ENCODE results near the gene PEX26. TPM values are rescaled to one million over a fixed set of nuclear protein-coding genes. Genes with fewer than 3 reads are reported as not detected.

Gene PEX26
- total and polyA plus RNA-seq, 4 donors: 16.9 to 36.9 (median 19.5) TPM

- TF ChIP-seq CTCF (IDR thresholded peaks at IDR 0.05; ENCODE audit: control extremely low read depth, extremely low read depth): no peak
- Histone ChIP-seq H3K4me3 (no peak overlapping the region), H3K9me3 (ENCODE audit: control insufficient read depth in 4 of 4, insufficient read depth in 3 of 4, low read length in 3 of 4) (peaks cover 0 to 8% (median 0%) of the 10 kb centered on the region in 4 donors), H3K27me3 (ENCODE audit: control insufficient read depth in 3 of 3, insufficient read depth in 3 of 3, low read length in 2 of 3) (no peaks in the 10 kb centered on the region), H3K36me3 (ENCODE audit: control insufficient read depth in 4 of 4, insufficient read depth in 4 of 4, low read length in 4 of 4) (no peaks in the 10 kb centered on the region), H3K4me1 (ENCODE audit: control insufficient read depth in 5 of 5, insufficient read depth in 5 of 5, low read length in 5 of 5) (peaks cover 0 to 24% (median 4%) of the 10 kb centered on the region in 5 donors), H3K9ac (ENCODE audit: insufficient read depth in 1 of 2, low read length in 2 of 2) (no peak overlapping the region), H3K27ac (ENCODE audit: low read depth in 1 of 2, low read length in 1 of 2) (peak overlapping the region; percentile 61 to 69)
- ATAC-seq (ENCODE audit: insufficient read depth, low FRiP score): no peak
- DNase-seq: peak; percentile 80 to 91 (median 88)
- 70 to 75% methylated on average over 11 of the region's 11 CpGs for WGBS, 2 donors
Observed at GRCh38 chr22:18044548-18045271, 33.1 kb upstream of the PEX26 start.

- Histone ChIP-seq H3K27ac (ENCODE audit: low read depth in 1 of 2, low read length in 1 of 2) (no peak overlapping the region), H3K36me3 (ENCODE audit: control insufficient read depth in 4 of 4, insufficient read depth in 4 of 4, low read length in 4 of 4) (no peaks in the 10 kb centered on the region), H3K4me1 (ENCODE audit: control insufficient read depth in 5 of 5, insufficient read depth in 5 of 5, low read length in 5 of 5) (peaks cover 0 to 24% (median 4%) of the 10 kb centered on the region in 5 donors), H3K9me3 (ENCODE audit: control insufficient read depth in 4 of 4, insufficient read depth in 3 of 4, low read length in 3 of 4) (peaks cover 0 to 8% (median 0%) of the 10 kb centered on the region in 4 donors), H3K27me3 (ENCODE audit: control insufficient read depth in 3 of 3, insufficient read depth in 3 of 3, low read length in 2 of 3) (no peaks in the 10 kb centered on the region), H3K4me3 (no peak overlapping the region), H3K9ac (ENCODE audit: insufficient read depth in 1 of 2, low read length in 2 of 2) (no peak overlapping the region)
- no peak for DNase-seq
- WGBS, 2 donors: 95 to 96% methylated on average over 4 of the region's 4 CpGs
- no peak for TF ChIP-seq CTCF (IDR thresholded peaks at IDR 0.05; ENCODE audit: control extremely low read depth, extremely low read depth)
- no peak for ATAC-seq (ENCODE audit: insufficient read depth, low FRiP score)
Observed at GRCh38 chr22:18045794-18046193, 32.0 kb upstream of the PEX26 start.

- Histone ChIP-seq H3K9me3 (ENCODE audit: control insufficient read depth in 4 of 4, insufficient read depth in 3 of 4, low read length in 3 of 4) (peaks cover 0 to 8% (median 0%) of the 10 kb centered on the region in 4 donors), H3K4me1 (ENCODE audit: control insufficient read depth in 5 of 5, insufficient read depth in 5 of 5, low read length in 5 of 5) (peaks cover 0 to 24% (median 4%) of the 10 kb centered on the region in 5 donors), H3K27ac (ENCODE audit: low read depth in 1 of 2, low read length in 1 of 2) (peak overlapping the region in 1 of 2 donors; percentile 45), H3K4me3 (no peak overlapping the region), H3K9ac (ENCODE audit: insufficient read depth in 1 of 2, low read length in 2 of 2) (no peak overlapping the region), H3K27me3 (ENCODE audit: control insufficient read depth in 3 of 3, insufficient read depth in 3 of 3, low read length in 2 of 3) (no peaks in the 10 kb centered on the region), H3K36me3 (ENCODE audit: control insufficient read depth in 4 of 4, insufficient read depth in 4 of 4, low read length in 4 of 4) (no peaks in the 10 kb centered on the region)
- DNase-seq (no peak), ATAC-seq (ENCODE audit: insufficient read depth, low FRiP score) (no peak)
- 79 to 82% methylated on average over 9 of the region's 9 CpGs for WGBS, 2 donors
- TF ChIP-seq CTCF (IDR thresholded peaks at IDR 0.05; ENCODE audit: control extremely low read depth, extremely low read depth): no peak
Observed at GRCh38 chr22:18048041-18048440, 29.7 kb upstream of the PEX26 start.
